ENCODE data around the gene LAMA3.

LAMA3 gene

GRCh38 chr18:23929362-23929930, 240.2 kb downstream of the LAMA3 start:
- TF ChIP-seq CTCF (conservative IDR thresholded peaks at IDR 0.05; ENCODE audit: low read depth, low read length), result no peak

GRCh38 chr18:23930002-23930401, 240.7 kb downstream of the LAMA3 start:
- no peak overlapping the region for H3K4me3 ChIP-seq (ENCODE audit: low read length)
- DNase-seq (ENCODE audit: low read depth), result no peak

More at GRCh38 chr18:23929362-23929930, 240.2 kb downstream of the LAMA3 start:
- no peak overlapping the region for H3K4me3 ChIP-seq (ENCODE audit: low read length)
- DNase-seq (ENCODE audit: low read depth), result no peak

GRCh38 chr18:23932385-23933067, 243.3 kb downstream of the LAMA3 start:
- DNase-seq (ENCODE audit: low read depth), result peak; percentile 36
- TF ChIP-seq CTCF (conservative IDR thresholded peaks at IDR 0.05; ENCODE audit: low read depth, low read length), result no peak
- no peak overlapping the region for H3K4me3 ChIP-seq (ENCODE audit: low read length)

More at GRCh38 chr18:23930002-23930401, 240.7 kb downstream of the LAMA3 start:
- no peak for TF ChIP-seq CTCF (conservative IDR thresholded peaks at IDR 0.05; ENCODE audit: low read depth, low read length)

GRCh38 chr18:23933407-23933806, 244.2 kb downstream of the LAMA3 start:
- H3K4me3 ChIP-seq (ENCODE audit: low read length), result no peak overlapping the region
- TF ChIP-seq CTCF (conservative IDR thresholded peaks at IDR 0.05; ENCODE audit: low read depth, low read length), result no peak
- DNase-seq (ENCODE audit: low read depth), result no peak

- no peak for DNase-seq (ENCODE audit: low read depth)
- no peak for TF ChIP-seq CTCF (conservative IDR thresholded peaks at IDR 0.05; ENCODE audit: low read depth, low read length)
- no peak overlapping the region for H3K4me3 ChIP-seq (ENCODE audit: low read length)
Observed at GRCh38 chr18:23934252-23934651, 245.0 kb downstream of the LAMA3 start.

GRCh38 chr18:23934863-23935262, 245.6 kb downstream of the LAMA3 start:
- DNase-seq (ENCODE audit: low read depth), result no peak
- no peak for TF ChIP-seq CTCF (conservative IDR thresholded peaks at IDR 0.05; ENCODE audit: low read depth, low read length)
- no peak overlapping the region for H3K4me3 ChIP-seq (ENCODE audit: low read length)

GRCh38 chr18:23935804-23936203, 246.6 kb downstream of the LAMA3 start:
- no peak for TF ChIP-seq CTCF (conservative IDR thresholded peaks at IDR 0.05; ENCODE audit: low read depth, low read length)
- no peak for DNase-seq (ENCODE audit: low read depth)
- no peak overlapping the region for H3K4me3 ChIP-seq (ENCODE audit: low read length)

Data from retinal pigment epithelial cell (primary cell).